Anterior cingulate cortex (tissue), 58 donors: Measurements from ENCODE around the gene EIF1AD.
"Not testable (repeated sequence)": the region's sequence is repeated elsewhere in the genome, so short reads cannot be mapped to it uniquely, and the experiment has no call there.

Experiments used
- DNase-seq, 58 donors: peaks; one replicate each; lab custom pipeline; 2025; lab: John Stamatoyannopoulos, UW

Gene EIF1AD

GRCh38 chr11:66022401-66023185 lies 20.6 kb upstream of the EIF1AD start:
- peak in 45 of 58 donors; percentile 2 to 74 (median 17) for DNase-seq

DNA sequence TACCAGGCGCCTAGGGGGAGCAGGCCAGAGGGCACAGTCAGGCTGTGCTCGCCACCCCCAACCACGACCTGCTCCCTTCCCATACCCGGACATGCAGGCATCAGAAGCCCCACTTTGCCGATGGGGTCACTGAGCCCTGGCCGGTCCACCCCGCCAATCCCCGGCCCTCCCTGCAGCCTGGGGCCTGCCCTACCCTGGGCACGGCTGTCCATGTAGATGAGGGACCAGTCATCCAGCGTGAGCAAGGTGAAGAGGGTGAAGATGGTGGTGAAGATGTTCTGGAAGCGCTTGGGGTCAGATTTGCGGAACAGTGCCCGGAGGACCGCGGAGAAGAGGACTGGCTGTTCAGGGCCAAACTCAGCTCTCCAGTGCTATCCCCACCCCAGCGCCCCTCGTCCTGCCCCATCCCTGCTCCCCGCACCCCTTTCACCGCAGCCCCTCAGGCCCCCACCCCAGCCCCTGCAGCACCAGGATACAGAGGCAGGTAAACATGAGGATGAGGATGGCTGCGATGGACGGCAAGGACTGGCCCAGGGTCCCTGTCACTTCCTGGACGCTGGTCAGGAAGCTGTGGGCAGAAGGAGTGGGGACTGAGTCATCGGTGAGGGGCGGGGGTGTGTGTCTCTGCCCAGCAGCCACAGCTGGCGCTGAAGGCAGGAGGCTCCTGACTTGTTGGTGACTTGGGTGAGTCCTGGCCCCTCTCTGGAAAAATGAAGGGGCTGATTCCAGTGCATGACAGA lies 18.8 kb upstream of the EIF1AD start:
- no peak for DNase-seq

DNA sequence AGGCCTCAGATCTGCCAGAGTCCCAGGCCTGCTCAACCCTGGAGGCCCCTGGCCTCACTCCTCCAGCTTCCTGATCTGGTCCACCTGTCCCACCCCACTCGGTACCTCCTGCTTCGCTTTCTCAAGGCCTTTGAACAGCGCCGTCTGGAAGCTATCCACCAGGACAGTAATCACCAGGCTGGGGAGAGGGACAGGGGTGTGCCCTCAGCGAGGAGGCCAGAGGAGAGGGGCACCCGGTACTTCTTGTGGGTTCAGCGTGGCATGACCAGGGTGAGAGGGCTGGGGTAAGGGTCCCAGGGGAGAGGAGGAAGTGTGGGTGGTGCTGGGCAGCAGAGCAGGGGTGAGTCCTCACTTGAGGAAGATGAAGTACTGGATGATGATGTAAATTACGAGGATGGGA lies 18.3 kb upstream of the EIF1AD start:
- DNase-seq: no peak

GRCh38 chr11:66017321-66017720 lies 15.4 kb upstream of the EIF1AD start:
- DNase-seq: no peak

GRCh38 chr11:66016793-66017177 lies 14.8 kb upstream of the EIF1AD start:
- no peak for DNase-seq

- DNase-seq: no peak
Measured at GRCh38 chr11:66015936-66016792, 14.2 kb upstream of the EIF1AD start.

- DNase-seq: no peak
Measured at GRCh38 chr11:66015454-66015881, 13.5 kb upstream of the EIF1AD start.

GRCh38 chr11:66014804-66015453 lies 13.0 kb upstream of the EIF1AD start:
- DNase-seq: no peak

- DNase-seq: no peak
Measured at GRCh38 chr11:66013762-66014100, 11.8 kb upstream of the EIF1AD start.

- peak in 1 of 58 donors; percentile 9 for DNase-seq
Measured at GRCh38 chr11:66012946-66013761, 11.2 kb upstream of the EIF1AD start.

GRCh38 chr11:66012371-66012945 lies 10.5 kb upstream of the EIF1AD start:
- DNase-seq: no peak

DNA sequence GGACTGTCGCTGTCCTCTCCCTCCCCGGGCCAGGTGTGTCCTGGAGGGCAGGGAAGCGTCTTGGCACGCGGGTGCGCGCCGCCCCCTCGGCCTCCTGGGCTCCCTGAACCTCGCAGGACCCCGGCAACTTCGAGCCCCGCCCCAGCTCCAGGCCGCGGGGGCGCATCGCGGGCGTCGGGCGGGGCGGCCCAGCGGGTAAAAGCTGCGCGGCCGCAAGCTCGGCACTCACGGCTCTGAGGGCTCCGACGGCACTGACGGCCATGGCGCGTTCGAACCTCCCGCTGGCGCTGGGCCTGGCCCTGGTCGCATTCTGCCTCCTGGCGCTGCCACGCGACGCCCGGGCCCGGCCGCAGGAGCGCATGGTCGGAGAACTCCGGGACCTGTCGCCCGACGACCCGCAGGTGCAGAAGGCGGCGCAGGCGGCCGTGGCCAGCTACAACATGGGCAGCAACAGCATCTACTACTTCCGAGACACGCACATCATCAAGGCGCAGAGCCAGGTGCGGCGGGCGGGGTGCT lies 9.9 kb upstream of the EIF1AD start, which contains the start of gene CST6:
Gene CST6 (plus strand): TSS at position 224 of the 519 bp plus-strand sequence. CDS start 37 bp downstream, at position 261.
- DNase-seq: no peak

DNA sequence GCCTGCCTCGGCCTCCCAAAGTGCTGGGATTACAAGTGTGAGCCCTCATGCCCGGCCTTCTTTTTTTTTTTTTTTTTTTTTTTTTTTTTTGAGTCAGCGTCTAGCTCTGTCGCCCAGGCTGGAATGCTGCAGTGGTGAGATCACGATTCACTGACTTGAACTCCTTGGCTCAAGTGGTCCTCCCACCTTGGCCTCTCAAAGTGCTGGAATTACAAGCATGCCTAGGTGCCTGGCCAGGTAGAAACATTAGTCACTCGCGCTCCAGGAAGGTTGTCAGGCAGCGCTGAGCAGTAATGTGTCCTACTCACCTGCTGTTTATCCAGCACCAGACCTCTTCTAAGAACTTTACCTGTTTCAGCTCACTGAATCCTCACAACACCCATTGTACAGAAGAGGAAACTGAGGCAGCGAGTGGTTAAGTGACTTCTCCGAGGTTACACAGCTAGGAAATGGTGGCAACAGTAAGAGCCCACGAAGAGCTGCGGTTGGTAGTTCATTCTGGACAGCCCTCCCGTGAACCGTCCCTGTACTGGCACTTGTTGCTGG lies 9.4 kb upstream of the EIF1AD start:
- DNase-seq: no peak

- not testable (repeated sequence) for DNase-seq
Measured at GRCh38 chr11:66010036-66010435, 8.1 kb upstream of the EIF1AD start.

- DNase-seq: no peak
Measured at GRCh38 chr11:66008468-66009101, 6.6 kb upstream of the EIF1AD start.

DNA sequence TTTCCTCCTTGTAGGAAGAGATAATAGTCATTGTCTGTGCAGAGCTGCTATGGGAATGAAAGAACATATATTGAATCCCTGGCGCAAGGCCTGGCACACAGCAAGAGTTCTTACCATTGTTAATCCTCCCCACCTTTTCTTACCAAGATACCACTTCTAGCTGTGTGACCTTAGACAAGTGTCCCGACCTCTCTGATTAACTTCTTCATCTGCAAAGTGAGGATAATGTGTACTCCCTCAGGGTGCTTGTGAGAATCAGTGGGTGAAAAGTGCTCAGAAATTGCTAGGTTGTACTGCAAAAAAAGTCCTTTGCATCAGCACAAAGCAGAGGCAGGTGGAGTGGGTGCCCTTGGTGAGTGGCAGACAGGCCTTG lies 6.1 kb upstream of the EIF1AD start:
- no peak for DNase-seq

GRCh38 chr11:66007201-66007634 lies 5.3 kb upstream of the EIF1AD start:
- DNase-seq: no peak

- no peak for DNase-seq
Measured at GRCh38 chr11:66006891-66007176, 4.9 kb upstream of the EIF1AD start.
